Neural progenitor cell (in vitro differentiated cells): ENCODE results near the gene DAP. TPM values are rescaled to one million over a fixed set of nuclear protein-coding genes. Genes with fewer than 3 reads are reported as not detected.
A peak's percentile ranks its signal among the peaks of the same experiment; 100 is the strongest.

Experiments
- DNase-seq: peaks from one replicate; pipeline ENCODE4 v3.0.0-alpha.2; 2016; ENCODE audit warnings: low spot score
- H2AFZ ChIP-seq: fragments of 200-600 bp; sonication (generic); replicated peaks from 2 replicates; pipeline ENCODE4 v1.6.1; 2016; ENCODE audit warnings: antibody characterized with exemption
- H3F3A ChIP-seq: fragments of 200-600 bp; sonication (generic); 2 replicates; pipeline ENCODE4 v1.6.1; 2016; ENCODE audit warnings: antibody characterized with exemption, low read depth
- H3K27ac ChIP-seq: fragments of 200-600 bp; sonication (generic); 2 replicates; pipeline ENCODE4 v1.5.1; 2016; ENCODE audit warnings: mild to moderate bottlenecking
- H3K27me3 ChIP-seq: fragments of 200-600 bp; sonication (generic); 2 replicates; pipeline ENCODE4 v1.6.1; 2016; ENCODE audit warnings: mild to moderate bottlenecking, moderate library complexity
- H3K36me3 ChIP-seq: fragments of 200-600 bp; sonication (generic); 2 replicates; pipeline ENCODE4 v1.5.1; 2016
- H3K4me1 ChIP-seq: fragments of 200-600 bp; sonication (generic); 2 replicates; pipeline ENCODE4 v1.6.1; 2016; ENCODE audit warnings: mixed run types
- H3K4me2 ChIP-seq: fragments of 200-600 bp; sonication (generic); 2 replicates; pipeline ENCODE4 v1.6.1; 2016
- H3K4me3 ChIP-seq: fragments of 200-600 bp; sonication (generic); 2 replicates; pipeline ENCODE4 v1.5.1; 2016
- H3K79me2 ChIP-seq: fragments of 200-600 bp; sonication (generic); 2 replicates; pipeline ENCODE4 v1.6.1; 2016; ENCODE audit warnings: low read depth
- H3K9ac ChIP-seq: fragments of 200-600 bp; sonication (generic); 2 replicates; pipeline ENCODE4 v1.6.1; 2016
- H3K9me3 ChIP-seq: fragments of 200-600 bp; sonication (generic); 2 replicates; pipeline ENCODE4 v1.5.1; 2016; ENCODE audit warnings: low read depth
- H4K20me1 ChIP-seq: fragments of 200-600 bp; sonication (generic); 2 replicates; pipeline ENCODE4 v1.6.1; 2016; ENCODE audit warnings: low read depth
- H3K27ac Mint-ChIP-seq: 3 replicates; pipeline ENCODE4 v1.8.0; 2021; ENCODE audit warnings: mixed read lengths
- H3K27me3 Mint-ChIP-seq: 2 replicates; pipeline ENCODE4 v1.8.0; 2022; ENCODE audit warnings: low read depth, mild to moderate bottlenecking, inconsistent platforms, moderate library complexity, mixed read lengths; ENCODE audit not compliant: insufficient read depth
- H3K36me3 Mint-ChIP-seq: 3 replicates; pipeline ENCODE4 v1.8.0; 2021; ENCODE audit warnings: mixed read lengths
- H3K4me1 Mint-ChIP-seq: 3 replicates; pipeline ENCODE4 v1.8.0; 2021; ENCODE audit warnings: mixed read lengths
- H3K4me3 Mint-ChIP-seq: 3 replicates; pipeline ENCODE4 v1.8.0; 2021; ENCODE audit warnings: mild to moderate bottlenecking, moderate library complexity, mixed read lengths
- H3K9me3 Mint-ChIP-seq: 3 replicates; pipeline ENCODE4 v1.8.0; 2020; ENCODE audit warnings: mixed read lengths
- EZH2 ChIP-seq: fragments of 200-600 bp; sonication (generic); IDR thresholded peaks from 2 replicates; pipeline ENCODE4 v1.6.1; 2017; ENCODE audit warnings: antibody characterized with exemption, mild to moderate bottlenecking, moderate library complexity
- EZH2phosphoT487 ChIP-seq: fragments of 200-600 bp; sonication (generic); IDR thresholded peaks from 2 replicates; pipeline ENCODE4 v1.6.1; 2017; ENCODE audit warnings: antibody characterized with exemption
- total RNA-seq: library from RNA; depleted of rRNA; stranded (reverse); fragments of >200 nt; gene quantifications from 2 replicates; pipeline ENCODE4 v1.2.3, GENCODE V29; 2015; ENCODE audit warnings: low replicate concordance
- TF ChIP-seq, protein P1 (sequence below): fragments of 200-600 bp; sonication (generic); IDR thresholded peaks from 2 replicates; pipeline ENCODE4 v1.5.1; 2017; ENCODE audit warnings: antibody characterized with exemption, mild to moderate bottlenecking

The DAP gene
- total RNA-seq, 1 donor from 2014 or later = 12.2 TPM

DNA sequence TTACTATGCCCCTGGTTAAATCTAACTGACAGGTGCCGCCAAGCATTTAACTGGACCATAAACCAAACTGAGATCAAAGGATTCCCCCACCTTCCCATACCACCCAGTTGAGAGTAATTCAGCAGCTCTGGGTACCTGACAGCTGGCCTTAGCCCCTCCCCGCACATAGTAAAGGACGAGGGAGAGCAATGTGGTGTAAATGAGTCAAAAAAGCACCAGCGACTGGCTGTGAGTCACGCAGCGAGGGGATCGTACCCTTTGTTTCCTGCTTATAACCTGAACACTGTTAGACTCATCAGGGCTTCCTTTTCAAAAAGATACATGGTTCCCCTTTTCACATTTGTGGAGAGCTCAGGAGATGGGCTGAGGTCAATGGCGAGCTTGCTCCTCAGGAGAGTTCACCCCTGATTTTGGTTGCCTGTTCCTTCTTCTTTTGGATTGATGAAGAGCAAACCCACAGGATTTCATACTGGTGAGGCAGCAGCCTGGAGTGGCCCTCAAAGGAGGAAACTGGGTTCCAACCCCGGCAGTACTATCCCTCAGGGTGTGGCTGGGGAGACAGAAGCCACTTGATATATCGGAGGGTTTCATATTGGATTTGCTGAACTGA, 125.7 kb downstream of the DAP start:
- H3K27me3 Mint-ChIP-seq = peaks cover 11% of the 10 kb centered on the region
- no peak overlapping the region for H3K27ac ChIP-seq
- H3K9me3 ChIP-seq = no peaks in the 10 kb centered on the region
- H3K4me3 Mint-ChIP-seq = no peak overlapping the region
- DNase-seq = no peak
- no peak overlapping the region for H3K9ac ChIP-seq
- no peaks in the 10 kb centered on the region for H3K36me3 ChIP-seq
- no peaks in the 10 kb centered on the region for H4K20me1 ChIP-seq
- H3K27me3 ChIP-seq = peaks cover 5% of the 10 kb centered on the region
- H3K4me1 Mint-ChIP-seq = peaks cover 36% of the 10 kb centered on the region
- no peak overlapping the region for H2AFZ ChIP-seq
- H3K4me1 ChIP-seq = peaks cover 9% of the 10 kb centered on the region
- H3K27ac Mint-ChIP-seq = peak overlapping the region; percentile 76
- H3K9me3 Mint-ChIP-seq = peaks cover 11% of the 10 kb centered on the region
- no peak overlapping the region for H3K4me3 ChIP-seq
- H3F3A ChIP-seq = peaks cover 4% of the 10 kb centered on the region
- H3K79me2 ChIP-seq = no peaks in the 10 kb centered on the region
- peak overlapping the region; percentile 27 for H3K4me2 ChIP-seq
- TF ChIP-seq, protein P1, sequence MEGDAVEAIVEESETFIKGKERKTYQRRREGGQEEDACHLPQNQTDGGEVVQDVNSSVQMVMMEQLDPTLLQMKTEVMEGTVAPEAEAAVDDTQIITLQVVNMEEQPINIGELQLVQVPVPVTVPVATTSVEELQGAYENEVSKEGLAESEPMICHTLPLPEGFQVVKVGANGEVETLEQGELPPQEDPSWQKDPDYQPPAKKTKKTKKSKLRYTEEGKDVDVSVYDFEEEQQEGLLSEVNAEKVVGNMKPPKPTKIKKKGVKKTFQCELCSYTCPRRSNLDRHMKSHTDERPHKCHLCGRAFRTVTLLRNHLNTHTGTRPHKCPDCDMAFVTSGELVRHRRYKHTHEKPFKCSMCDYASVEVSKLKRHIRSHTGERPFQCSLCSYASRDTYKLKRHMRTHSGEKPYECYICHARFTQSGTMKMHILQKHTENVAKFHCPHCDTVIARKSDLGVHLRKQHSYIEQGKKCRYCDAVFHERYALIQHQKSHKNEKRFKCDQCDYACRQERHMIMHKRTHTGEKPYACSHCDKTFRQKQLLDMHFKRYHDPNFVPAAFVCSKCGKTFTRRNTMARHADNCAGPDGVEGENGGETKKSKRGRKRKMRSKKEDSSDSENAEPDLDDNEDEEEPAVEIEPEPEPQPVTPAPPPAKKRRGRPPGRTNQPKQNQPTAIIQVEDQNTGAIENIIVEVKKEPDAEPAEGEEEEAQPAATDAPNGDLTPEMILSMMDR = no peak
- TF ChIP-seq EZH2phosphoT487 (no peak), EZH2 (no peak)
- no peaks in the 10 kb centered on the region for H3K36me3 Mint-ChIP-seq

DNA sequence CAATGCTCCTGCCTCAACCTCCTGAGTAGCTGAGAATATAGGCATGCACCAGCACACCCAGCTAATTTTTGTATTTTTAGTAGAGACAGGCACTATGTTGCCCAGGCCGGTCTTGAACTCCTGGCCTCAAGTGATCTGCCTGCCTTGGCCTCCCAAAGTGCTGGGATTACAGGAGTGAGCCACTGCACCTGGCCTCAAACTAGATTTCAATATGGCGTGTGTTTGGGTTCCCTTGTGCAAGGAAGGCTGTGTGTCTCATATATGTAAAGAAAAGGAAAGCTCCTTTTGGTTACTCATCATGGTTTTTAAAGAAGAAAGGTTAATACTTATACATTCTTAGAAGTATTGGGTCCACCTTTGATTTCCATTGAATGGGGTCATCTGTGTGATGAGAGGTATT, 126.5 kb downstream of the DAP start:
- Histone ChIP-seq H3K9me3 (no peaks in the 10 kb centered on the region), H3K4me3 (no peak overlapping the region), H3K4me1 (peaks cover 9% of the 10 kb centered on the region), H2AFZ (no peak overlapping the region), H3K27me3 (peaks cover 5% of the 10 kb centered on the region), H3K4me2 (no peak overlapping the region), H4K20me1 (no peaks in the 10 kb centered on the region), H3K27ac (no peak overlapping the region), H3K9ac (no peak overlapping the region), H3K79me2 (no peaks in the 10 kb centered on the region), H3K36me3 (no peaks in the 10 kb centered on the region), H3F3A (peaks cover 4% of the 10 kb centered on the region)
- no peak for DNase-seq
- no peaks in the 10 kb centered on the region for H3K36me3 Mint-ChIP-seq
- H3K4me3 Mint-ChIP-seq = no peak overlapping the region
- H3K27me3 Mint-ChIP-seq = peaks cover 8% of the 10 kb centered on the region
- no peak overlapping the region for H3K27ac Mint-ChIP-seq
- H3K4me1 Mint-ChIP-seq = peaks cover 36% of the 10 kb centered on the region
- H3K9me3 Mint-ChIP-seq = peaks cover 6% of the 10 kb centered on the region
- TF ChIP-seq EZH2 (no peak), EZH2phosphoT487 (no peak)
- TF ChIP-seq, protein P1 = no peak

DNA sequence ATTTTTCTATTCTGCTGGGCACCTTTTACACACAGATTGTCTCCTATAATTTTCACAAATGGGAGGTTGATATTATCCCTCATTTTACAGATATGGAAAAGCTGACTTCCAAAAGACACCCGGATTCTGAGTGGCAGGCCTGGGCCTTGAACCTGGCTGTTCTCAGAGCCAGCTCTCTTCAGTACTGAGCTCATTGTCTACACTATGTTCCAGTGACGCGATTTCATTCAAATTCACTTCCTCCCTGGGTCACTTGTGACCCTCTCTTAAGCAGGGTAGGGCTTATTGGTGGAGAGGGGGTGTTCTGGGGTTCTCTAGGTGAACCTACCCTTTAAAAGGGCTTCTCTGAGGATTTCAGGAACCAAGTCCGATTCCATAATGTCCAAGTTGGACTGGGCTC, 127.0 kb downstream of the DAP start:
- Histone ChIP-seq H3K9ac (no peak overlapping the region), H4K20me1 (no peaks in the 10 kb centered on the region), H3K9me3 (no peaks in the 10 kb centered on the region), H3K36me3 (no peaks in the 10 kb centered on the region), H3K27ac (no peak overlapping the region), H3K79me2 (no peaks in the 10 kb centered on the region), H2AFZ (no peak overlapping the region), H3K27me3 (peaks cover 5% of the 10 kb centered on the region), H3F3A (peaks cover 4% of the 10 kb centered on the region), H3K4me1 (peaks cover 9% of the 10 kb centered on the region), H3K4me2 (no peak overlapping the region), H3K4me3 (no peak overlapping the region)
- Mint-ChIP-seq H3K4me3 (no peak overlapping the region), H3K27ac (peak overlapping the region; percentile 19), H3K27me3 (peaks cover 10% of the 10 kb centered on the region), H3K9me3 (peaks cover 6% of the 10 kb centered on the region), H3K36me3 (no peaks in the 10 kb centered on the region), H3K4me1 (peaks cover 36% of the 10 kb centered on the region)
- no peak for DNase-seq
- TF ChIP-seq EZH2 (no peak), EZH2phosphoT487 (no peak)
- TF ChIP-seq, protein P1 = no peak
